KMS-11 (cell line): ENCODE results near the gene SHISA3.

Experiments
- H2AFZ ChIP-seq: fragments of 200-600 bp; sonication (generic); 2 replicates; pipeline ENCODE4 v1.6.1; 2016; ENCODE audit warnings: antibody characterized with exemption, mixed run types, low read depth
- H3K27ac ChIP-seq: fragments of 200-600 bp; sonication (generic); 2 replicates; pipeline ENCODE4 v1.6.1; 2016; ENCODE audit warnings: mild to moderate bottlenecking, mixed run types
- H3K27me3 ChIP-seq: fragments of 200-600 bp; sonication (generic); 2 replicates; pipeline ENCODE4 v1.6.1; 2017; ENCODE audit warnings: mild to moderate bottlenecking, low read depth, mixed run types, moderate library complexity; ENCODE audit not compliant: insufficient read depth
- H3K36me3 ChIP-seq: fragments of 200-600 bp; sonication (generic); 2 replicates; pipeline ENCODE4 v1.6.1; 2017; ENCODE audit warnings: mild to moderate bottlenecking, mixed run types; ENCODE audit not compliant: insufficient read depth
- H3K4me1 ChIP-seq: fragments of 200-600 bp; sonication (generic); 2 replicates; pipeline ENCODE4 v1.6.1; 2016; ENCODE audit warnings: mild to moderate bottlenecking, low read depth, mixed run types; ENCODE audit not compliant: poor library complexity, severe bottlenecking
- H3K4me2 ChIP-seq: fragments of 200-600 bp; sonication (generic); 2 replicates; pipeline ENCODE4 v1.7.0; 2016; ENCODE audit warnings: mild to moderate bottlenecking, mixed run types
- H3K4me3 ChIP-seq: fragments of 200-600 bp; sonication (generic); IDR thresholded peaks from 2 replicates; pipeline ENCODE4 v1.6.1; 2017; ENCODE audit warnings: low read depth, low read length, mixed read lengths; ENCODE audit not compliant: insufficient read depth
- H3K79me2 ChIP-seq: fragments of 200-600 bp; sonication (generic); 2 replicates; pipeline ENCODE4 v1.6.1; 2016; ENCODE audit warnings: low read depth, mixed run types; ENCODE audit not compliant: insufficient read depth
- H3K9ac ChIP-seq: fragments of 200-600 bp; sonication (generic); 2 replicates; pipeline ENCODE4 v1.6.1; 2016; ENCODE audit warnings: mild to moderate bottlenecking, mixed run types
- H4K20me1 ChIP-seq: fragments of 200-600 bp; sonication (generic); 2 replicates; pipeline ENCODE4 v1.6.1; 2016; ENCODE audit warnings: mild to moderate bottlenecking, mixed run types; ENCODE audit not compliant: insufficient read depth
- TF ChIP-seq, protein P1 (sequence below): fragments of 200-600 bp; sonication (generic); conservative IDR thresholded peaks from 2 replicates; pipeline ENCODE4 v1.6.1; 2017; ENCODE audit warnings: low read depth, mild to moderate bottlenecking, antibody characterized with exemption, low read length, moderate library complexity, mixed read lengths

The SHISA3 gene

DNA sequence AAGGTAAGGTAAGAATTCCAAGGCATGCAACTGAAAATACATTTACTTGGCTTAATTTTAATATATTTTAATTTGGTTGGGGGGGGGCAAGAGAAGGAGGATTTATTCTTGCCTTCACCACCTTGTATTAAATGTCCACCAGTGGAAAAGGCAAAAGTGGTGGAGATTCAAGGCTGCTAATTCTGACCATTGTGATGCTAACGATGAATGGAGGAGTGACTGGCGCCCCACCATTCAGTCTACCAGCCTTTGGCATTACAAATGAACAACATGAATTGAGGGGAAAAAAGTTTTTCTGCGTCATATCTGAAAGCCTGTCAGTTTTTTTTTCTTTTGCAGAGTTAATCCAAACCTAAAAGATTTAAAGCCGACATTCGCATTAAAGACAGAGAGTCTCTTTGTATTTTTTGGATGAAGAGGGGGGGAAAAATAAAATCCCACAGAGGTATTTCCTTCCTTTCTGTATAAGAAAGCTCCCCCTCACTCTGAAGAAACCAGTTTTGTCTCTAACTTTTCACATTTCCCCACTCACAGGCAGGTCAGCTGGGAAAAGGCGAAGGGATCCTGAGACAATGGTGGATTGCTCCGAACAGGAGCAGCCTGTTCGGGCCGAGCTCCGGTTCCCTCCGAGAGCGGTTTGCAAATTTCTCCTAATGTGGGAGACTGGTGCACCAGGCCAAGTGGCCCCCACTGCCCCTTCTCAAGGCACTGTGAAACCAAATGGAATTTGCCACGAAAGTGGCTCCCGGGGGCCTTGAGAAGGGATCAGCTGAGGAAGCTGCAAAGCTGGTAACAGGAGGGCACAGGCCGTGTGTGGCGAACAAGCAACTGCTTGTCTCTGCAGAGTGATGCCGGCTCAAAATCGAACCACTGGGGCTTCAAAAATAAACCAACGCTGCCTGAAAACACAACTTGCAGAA, 28.1 kb downstream of the SHISA3 start:
- Histone ChIP-seq H3K36me3 (no peaks in the 10 kb centered on the region), H3K79me2 (no peaks in the 10 kb centered on the region), H3K27me3 (no peaks in the 10 kb centered on the region), H3K4me3 (no peak overlapping the region), H3K9ac (no peak overlapping the region), H3K27ac (no peak overlapping the region), H2AFZ (no peak overlapping the region), H3K4me1 (no peaks in the 10 kb centered on the region), H4K20me1 (no peaks in the 10 kb centered on the region), H3K4me2 (no peak overlapping the region)
- TF ChIP-seq, protein P1, sequence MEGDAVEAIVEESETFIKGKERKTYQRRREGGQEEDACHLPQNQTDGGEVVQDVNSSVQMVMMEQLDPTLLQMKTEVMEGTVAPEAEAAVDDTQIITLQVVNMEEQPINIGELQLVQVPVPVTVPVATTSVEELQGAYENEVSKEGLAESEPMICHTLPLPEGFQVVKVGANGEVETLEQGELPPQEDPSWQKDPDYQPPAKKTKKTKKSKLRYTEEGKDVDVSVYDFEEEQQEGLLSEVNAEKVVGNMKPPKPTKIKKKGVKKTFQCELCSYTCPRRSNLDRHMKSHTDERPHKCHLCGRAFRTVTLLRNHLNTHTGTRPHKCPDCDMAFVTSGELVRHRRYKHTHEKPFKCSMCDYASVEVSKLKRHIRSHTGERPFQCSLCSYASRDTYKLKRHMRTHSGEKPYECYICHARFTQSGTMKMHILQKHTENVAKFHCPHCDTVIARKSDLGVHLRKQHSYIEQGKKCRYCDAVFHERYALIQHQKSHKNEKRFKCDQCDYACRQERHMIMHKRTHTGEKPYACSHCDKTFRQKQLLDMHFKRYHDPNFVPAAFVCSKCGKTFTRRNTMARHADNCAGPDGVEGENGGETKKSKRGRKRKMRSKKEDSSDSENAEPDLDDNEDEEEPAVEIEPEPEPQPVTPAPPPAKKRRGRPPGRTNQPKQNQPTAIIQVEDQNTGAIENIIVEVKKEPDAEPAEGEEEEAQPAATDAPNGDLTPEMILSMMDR: no peak

DNA sequence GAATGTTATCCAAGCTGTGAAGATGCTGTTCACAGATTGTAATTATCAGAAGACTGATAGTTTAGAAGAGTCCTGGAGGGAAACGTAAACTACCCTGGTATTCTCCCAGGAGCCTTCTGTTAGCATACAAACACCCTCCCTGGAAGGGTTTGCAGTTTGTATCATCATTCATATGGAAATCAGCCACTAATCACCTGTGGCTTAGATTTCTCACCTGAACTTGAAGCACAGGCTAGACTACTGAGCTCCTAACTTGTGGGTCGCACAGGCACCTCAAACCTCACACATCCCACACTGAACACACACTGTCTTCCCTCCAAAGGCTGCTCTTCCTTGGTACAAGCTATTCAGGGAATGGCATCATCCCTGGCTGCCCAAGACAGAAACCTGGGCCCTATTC, 30.7 kb downstream of the SHISA3 start:
- no peak overlapping the region for H3K9ac ChIP-seq
- no peaks in the 10 kb centered on the region for H4K20me1 ChIP-seq
- no peaks in the 10 kb centered on the region for H3K79me2 ChIP-seq
- no peaks in the 10 kb centered on the region for H3K4me1 ChIP-seq
- H3K27me3 ChIP-seq: no peaks in the 10 kb centered on the region
- TF ChIP-seq, protein P1: no peak
- no peak overlapping the region for H3K27ac ChIP-seq
- no peaks in the 10 kb centered on the region for H3K36me3 ChIP-seq
- H2AFZ ChIP-seq: no peak overlapping the region
- no peak overlapping the region for H3K4me3 ChIP-seq
- H3K4me2 ChIP-seq: no peak overlapping the region

DNA sequence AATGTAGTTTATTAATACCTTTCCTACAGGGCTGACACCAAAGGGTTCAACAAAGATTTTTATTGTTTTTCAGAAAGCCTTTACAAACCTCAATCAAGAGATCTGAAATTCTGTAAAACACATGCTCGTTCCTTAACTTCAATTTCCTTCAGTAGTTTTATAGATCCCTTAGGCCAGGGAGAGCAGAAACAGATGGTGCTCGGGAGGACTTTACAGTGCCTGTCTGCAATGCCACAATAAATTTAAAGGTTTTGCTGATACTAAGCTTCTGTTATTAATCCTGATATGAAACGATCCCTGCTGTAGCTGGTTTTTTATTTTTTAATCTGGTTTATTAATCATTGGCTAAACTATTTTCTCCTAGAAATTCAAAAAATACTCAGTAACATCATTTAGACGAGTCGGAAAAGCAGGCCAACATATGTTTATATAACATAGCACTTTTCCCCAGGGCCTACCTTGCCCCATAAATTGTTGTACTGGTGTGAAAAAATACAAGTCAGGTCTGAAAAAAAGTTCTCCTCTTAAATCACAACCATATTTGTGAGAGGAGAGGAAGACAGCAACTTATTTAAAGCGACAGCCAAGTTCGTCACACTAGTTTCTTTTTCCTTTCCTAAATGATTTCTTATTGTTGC, 39.8 kb downstream of the SHISA3 start:
- Histone ChIP-seq H4K20me1 (no peaks in the 10 kb centered on the region), H3K27me3 (no peaks in the 10 kb centered on the region), H3K79me2 (no peaks in the 10 kb centered on the region), H2AFZ (no peak overlapping the region), H3K36me3 (no peaks in the 10 kb centered on the region), H3K4me2 (no peak overlapping the region), H3K4me1 (no peaks in the 10 kb centered on the region), H3K4me3 (no peak overlapping the region), H3K27ac (no peak overlapping the region), H3K9ac (no peak overlapping the region)
- TF ChIP-seq, protein P1: no peak

DNA sequence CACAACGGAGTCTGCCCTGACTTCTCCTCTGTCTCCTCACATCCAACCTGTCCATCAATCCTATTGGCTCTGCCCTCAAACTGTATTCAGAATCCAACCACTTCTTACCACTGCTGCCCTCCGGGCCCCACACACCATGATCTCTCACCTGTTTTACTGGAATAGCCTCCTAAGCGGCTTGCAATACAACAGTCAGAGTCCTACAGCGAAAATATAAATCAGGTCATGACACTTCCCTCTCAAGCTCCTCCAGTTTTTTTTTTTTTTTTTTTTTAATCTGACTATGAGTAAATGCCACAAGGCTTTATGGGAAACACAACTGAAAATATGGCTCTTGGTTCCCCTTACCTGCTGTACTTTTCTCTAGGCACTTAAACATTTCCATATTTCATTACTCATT, 42.8 kb downstream of the SHISA3 start:
- Histone ChIP-seq H3K4me2 (no peak overlapping the region), H3K27me3 (no peaks in the 10 kb centered on the region), H3K27ac (no peak overlapping the region), H3K9ac (no peak overlapping the region), H3K4me3 (no peak overlapping the region), H3K36me3 (no peaks in the 10 kb centered on the region), H3K4me1 (no peaks in the 10 kb centered on the region), H2AFZ (no peak overlapping the region), H4K20me1 (no peaks in the 10 kb centered on the region), H3K79me2 (no peaks in the 10 kb centered on the region)
- TF ChIP-seq, protein P1: no peak
